NCI-H1105 (cell line): ENCODE data around the gene ADGRA3.

Experiments used
- DNase-seq: peaks from one replicate; lab custom pipeline; 2025; lab: John Stamatoyannopoulos, UW

The ADGRA3 gene, protein sequence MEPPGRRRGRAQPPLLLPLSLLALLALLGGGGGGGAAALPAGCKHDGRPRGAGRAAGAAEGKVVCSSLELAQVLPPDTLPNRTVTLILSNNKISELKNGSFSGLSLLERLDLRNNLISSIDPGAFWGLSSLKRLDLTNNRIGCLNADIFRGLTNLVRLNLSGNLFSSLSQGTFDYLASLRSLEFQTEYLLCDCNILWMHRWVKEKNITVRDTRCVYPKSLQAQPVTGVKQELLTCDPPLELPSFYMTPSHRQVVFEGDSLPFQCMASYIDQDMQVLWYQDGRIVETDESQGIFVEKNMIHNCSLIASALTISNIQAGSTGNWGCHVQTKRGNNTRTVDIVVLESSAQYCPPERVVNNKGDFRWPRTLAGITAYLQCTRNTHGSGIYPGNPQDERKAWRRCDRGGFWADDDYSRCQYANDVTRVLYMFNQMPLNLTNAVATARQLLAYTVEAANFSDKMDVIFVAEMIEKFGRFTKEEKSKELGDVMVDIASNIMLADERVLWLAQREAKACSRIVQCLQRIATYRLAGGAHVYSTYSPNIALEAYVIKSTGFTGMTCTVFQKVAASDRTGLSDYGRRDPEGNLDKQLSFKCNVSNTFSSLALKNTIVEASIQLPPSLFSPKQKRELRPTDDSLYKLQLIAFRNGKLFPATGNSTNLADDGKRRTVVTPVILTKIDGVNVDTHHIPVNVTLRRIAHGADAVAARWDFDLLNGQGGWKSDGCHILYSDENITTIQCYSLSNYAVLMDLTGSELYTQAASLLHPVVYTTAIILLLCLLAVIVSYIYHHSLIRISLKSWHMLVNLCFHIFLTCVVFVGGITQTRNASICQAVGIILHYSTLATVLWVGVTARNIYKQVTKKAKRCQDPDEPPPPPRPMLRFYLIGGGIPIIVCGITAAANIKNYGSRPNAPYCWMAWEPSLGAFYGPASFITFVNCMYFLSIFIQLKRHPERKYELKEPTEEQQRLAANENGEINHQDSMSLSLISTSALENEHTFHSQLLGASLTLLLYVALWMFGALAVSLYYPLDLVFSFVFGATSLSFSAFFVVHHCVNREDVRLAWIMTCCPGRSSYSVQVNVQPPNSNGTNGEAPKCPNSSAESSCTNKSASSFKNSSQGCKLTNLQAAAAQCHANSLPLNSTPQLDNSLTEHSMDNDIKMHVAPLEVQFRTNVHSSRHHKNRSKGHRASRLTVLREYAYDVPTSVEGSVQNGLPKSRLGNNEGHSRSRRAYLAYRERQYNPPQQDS (N-terminal part only)

DNA sequence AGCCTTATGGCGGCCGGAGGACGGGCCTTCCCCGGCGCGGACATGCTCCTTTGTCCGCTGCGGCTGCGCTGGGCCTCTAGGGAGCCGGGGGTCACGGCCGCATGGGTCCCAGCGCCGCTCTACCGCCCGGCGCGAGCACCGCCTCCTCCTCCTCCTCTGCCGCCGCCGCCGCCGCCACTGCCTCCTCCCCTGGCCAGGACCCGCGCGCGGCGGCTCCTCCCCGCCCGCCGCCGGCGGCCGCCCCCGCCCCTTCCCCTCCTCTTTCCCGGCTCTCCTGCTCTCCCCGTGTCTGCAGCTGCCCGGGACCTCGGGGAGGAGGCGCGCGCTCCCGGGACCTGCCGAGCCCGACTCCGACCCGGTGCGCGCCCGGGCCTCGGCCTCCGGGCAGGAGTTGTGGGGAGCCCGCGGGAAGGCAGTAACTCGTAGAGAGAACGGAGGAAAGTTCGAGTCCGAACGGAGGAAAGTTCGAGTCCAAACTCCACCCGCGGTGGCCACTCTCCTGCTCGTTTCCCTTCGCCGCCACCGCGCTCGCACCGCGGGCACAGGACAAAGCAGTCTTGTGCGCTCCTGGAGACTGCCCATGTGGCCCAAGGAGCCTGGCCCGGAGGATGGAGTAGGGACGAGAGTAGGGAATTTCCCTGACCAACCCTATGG lies at the start of gene ADGRA3:
Gene ADGRA3, minus strand, starts transcription at position 179 of the 654 bp plus-strand sequence. CDS start 282 bp downstream, outside the sequence.
- DNase-seq = no peak

DNA sequence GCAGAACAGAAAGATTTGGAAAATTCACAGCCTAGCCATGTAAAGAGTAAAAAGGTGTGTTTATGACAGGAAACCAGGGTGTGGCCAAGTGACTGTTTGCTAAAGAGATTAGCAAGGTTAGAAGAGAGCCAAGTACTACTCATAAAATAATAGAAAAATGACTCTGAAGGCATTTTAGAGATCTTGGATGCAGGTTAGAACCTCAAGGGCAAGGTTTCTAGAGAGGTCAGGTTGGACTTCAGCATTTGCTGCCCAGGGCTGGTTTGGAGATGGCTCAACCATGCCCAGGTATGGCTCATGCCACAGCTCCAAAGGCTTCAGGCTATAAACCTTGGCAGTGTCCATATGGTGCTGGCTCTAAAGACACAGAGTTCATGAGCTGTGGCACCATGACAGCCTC lies 40.6 kb upstream of the ADGRA3 start:
- no peak for DNase-seq

DNA sequence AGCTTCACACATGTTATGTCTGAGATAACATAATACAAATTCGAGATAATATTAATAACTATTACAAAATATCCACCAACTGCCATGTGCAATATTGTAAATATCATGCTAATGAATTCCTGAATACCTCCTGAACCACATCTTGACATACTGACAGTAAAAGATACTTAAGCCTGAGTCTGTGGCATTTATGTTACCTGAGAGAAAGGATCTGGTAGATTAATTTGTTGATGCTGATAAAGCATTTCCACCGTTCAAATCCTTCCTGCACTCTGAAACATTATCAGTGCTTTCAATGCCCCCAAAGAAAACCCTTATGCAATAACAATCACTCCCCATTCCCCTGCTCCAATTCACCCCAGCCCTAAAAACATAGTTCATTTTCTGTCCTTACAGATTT lies 38.8 kb upstream of the ADGRA3 start:
- DNase-seq = no peak

DNA sequence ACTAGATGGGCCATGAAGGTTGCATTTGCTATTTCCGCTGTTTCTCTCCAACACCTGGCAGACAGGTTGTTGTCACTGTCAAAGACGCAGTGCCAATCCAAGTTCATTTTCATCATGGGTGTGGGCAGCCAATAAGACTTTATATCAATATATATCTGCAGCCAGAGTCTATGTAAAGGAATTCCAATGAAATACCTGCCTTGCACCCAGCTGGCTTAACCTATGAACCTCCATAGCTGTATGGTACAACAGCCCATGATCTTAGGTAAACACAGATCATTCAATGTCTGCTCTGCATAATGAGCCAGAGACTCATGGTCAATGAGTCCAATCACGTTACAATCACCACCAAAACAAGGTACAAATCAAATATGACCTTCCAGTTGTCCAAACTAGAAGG lies 37.7 kb upstream of the ADGRA3 start:
- no peak for DNase-seq

DNA sequence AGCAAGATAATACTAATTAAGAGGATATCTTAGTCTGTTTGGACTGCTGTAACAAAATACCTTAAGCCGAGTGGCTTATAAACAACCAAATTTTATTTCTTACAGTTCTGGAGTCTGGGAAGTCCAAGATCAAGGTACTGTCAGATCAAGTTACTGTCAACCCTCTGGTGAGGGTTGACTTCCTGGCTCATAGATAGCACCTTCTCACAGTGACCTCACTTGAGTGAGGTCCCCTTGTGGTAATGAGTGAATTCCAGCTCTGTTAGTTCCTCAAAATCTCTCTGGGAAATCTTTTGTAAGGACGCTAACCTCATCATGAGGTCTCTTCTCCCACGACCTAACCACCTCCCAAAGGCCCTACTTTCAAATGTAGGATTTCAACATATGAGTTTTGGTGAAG lies 36.9 kb upstream of the ADGRA3 start:
- DNase-seq = no peak

DNA sequence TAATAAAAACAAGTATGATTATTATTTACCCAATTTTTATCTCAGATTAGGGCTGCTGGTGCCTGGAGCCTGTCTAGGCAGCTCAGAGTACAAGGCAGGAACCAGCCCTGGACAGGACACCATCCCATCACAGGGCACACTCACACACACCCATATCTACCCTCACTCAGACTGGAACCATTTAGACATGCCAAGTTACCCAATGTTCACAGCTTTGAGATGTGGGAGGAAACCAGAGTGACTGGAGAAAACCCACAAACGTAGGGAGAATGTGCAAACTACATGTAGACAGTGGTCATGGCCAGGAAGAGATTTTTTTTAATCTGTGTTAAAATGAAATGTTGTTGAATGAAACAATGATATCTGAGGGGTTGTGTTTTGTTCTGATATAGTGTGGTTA lies 35.7 kb upstream of the ADGRA3 start:
- DNase-seq = no peak

DNA sequence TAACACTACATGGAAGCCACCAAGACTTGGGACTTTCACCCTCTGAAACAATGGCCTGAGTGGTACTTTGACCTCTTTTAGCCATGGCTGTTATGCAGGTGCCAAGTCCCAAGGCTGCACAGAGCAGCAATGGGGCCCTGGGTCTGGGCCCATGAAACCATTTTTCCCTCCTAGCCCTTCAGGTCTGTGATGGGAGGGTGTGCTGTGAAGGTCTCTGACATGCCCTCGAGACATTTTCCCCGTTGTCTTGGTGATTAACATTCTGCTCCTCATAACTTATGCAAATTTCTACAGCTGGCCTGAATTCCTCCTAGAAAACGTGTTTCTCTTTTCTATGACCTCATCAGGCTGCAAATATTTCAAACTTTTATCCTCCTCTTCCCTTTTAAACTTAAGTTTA lies 30.4 kb upstream of the ADGRA3 start:
- no peak for DNase-seq

DNA sequence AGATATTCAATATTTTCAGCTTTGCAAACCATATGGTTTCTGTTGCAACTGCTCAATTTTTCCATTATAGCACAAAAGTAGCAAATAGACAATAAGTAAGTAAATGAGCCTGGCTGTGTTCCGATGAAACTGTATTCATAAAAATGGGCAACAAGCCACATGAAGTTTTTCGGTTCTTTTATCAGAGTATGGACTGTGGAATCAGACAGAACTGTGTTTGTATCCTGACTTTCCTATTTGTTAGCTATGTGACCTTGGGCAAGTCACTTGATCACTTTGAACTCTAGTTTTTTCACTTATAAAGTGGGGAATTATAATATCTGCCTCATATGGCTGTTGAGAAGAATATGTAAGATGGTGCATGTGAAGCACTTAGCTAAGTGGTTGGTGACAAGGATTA lies 23.4 kb upstream of the ADGRA3 start:
- no peak for DNase-seq

DNA sequence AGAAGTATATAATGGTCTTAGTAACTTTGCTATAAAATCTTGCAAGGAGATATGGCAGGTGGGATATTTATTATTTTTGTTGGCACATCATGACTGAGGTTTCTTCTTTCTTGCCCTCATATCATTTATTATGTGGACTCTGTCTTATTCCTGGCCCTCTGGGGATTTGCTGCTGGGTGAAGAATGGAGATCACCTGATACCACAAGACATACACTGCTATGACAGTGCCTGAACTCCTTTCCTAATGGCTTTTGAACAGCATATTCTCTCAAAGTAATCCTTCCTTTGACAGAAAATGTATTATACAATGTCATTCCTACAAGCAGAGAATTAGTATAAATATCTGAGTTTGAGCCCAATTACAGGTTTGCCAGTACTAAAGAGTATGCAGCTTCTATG lies 22.0 kb upstream of the ADGRA3 start:
- DNase-seq = no peak

DNA sequence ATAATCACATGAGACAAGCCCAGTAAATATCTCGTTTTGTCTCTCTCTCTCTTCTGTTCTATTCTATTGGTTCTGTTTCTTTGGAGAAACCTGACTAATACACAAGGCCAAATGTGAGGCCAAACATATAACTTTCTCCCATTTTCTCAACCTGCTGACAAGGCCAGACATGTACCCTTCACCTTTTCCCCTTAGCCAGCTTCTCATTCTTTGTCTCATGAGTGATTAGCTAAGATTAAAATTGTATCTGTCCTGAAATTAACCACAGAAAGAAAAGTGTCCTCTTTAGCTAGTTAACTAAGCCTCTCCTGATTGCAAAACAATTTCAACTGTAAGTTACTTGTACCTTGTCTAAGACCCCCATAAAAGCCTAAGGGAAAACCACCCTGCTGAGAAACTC lies 18.5 kb upstream of the ADGRA3 start:
- DNase-seq = no peak

DNA sequence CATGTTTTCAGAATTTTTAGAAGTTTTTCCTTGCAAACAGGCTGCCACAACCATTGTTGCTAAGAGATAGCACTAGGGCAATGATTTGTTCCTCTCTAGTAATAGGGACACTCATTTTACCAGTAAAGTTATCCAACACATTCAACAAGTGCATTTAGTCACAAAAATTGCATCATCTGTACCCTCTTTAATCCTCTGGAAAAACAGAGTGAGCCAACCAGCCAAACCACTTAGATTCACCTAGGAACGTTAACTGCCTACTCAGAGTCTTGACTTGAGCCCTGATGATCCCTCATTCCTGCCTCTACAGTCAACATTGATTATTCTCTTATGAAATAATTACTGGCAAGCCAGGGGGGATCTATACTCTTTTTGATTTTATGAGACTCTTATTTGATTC lies 17.0 kb upstream of the ADGRA3 start:
- no peak for DNase-seq

DNA sequence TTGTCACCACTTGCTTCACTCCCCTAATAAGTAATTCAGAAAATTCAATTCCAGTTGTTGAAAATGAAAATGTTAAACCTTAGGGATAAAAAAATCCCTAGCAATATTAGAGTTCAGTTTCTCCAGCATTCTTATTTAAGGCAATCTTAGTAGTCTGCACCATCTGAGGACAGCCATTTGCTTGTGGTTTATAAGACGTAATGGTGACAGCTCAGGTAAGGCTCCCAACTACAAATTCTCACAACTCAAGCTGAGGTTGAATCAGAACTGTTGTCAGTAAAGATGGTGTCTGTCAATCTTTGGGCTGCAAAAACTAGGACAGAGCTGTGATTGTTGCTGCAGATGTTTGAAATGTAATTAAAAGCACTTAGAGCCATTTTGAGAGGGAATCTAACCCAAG lies 16.3 kb upstream of the ADGRA3 start:
- no peak for DNase-seq

DNA sequence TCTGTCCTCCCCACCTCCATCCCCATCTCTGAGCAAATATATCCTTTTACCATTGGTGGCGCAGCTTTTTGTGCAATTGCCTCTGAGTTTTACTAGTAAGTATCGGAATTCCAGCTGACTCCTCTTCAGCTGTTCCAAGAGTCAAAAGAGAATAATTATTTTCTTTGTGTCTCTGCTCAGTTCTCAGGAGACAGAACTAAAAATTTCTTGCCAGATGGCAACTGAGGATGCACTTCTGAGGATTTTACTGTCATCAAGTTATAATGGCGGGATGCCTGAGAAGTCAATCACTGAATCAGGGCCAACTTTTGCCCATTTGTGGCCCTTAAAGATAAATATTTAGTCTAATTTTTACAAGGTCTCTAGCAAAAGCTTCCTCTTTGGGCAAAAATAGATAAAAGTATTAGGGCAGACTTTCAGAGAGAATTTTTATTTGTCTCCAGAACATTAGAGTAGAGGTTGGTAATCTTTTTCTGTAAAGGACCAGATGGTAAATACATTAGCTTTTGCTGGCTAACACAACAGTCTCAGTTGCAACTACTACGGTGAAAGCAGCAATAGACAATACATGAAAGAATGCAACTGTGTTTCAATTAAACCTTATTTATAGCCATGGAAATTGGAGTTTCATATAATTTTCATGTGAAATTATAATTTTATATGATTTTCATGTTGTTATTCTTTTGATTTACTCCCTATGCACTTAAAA lies 15.6 kb upstream of the ADGRA3 start:
- DNase-seq = no peak

DNA sequence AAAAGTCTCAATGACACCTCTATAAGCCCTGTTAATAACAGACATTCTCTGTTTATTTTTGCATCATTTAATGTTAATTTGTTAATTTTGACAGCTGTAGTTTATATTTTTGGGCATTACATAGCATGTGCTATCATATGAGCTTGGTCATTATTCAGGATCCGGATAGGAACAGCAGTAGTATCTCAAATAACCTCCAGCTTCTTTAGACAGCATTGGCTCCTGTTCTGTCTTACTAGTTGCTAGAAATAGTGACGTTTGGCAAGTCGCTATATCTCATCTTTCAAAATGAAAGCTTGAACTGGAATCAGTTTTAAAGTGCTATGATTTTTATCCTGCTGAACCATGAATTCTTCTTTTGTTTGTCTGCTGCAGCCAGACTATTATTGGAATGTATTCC lies 9.0 kb upstream of the ADGRA3 start:
- DNase-seq = no peak

DNA sequence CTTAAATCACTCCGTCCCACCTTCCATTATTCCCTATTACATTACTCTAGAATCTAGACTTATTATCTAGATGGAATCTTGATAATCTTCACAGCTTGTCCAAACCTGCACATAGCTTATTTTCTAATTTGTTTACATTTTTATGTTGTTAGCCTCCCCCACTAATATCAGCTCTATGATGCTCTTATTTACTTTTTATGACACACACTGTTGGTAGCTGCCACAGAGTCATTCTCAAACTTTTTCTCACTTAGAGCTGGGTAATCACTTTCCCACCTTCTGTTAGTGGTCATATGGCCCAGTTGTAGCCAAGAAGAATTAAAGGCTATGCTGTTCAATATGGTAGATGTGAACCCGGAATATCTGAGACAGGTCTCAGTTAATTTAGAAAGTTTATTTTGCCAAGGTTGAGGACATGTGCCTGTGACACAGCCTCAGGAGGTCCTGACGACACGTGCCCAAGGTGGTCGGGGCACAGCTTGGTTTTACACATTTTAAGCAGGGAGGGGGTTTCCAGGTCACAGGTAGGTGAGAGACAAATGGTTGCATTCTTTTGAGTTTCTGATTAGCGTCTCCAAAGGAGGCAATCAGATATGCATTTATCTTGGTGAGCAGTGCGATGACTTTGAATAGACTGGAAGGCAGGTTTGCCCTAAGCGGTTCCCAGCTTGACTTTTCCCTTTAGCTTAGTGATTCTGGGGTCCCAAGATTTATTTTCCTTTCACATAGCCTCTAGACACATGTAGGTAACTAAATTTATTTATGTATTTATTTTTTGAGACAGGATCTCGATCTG lies 7.0 kb upstream of the ADGRA3 start:
- DNase-seq = no peak

DNA sequence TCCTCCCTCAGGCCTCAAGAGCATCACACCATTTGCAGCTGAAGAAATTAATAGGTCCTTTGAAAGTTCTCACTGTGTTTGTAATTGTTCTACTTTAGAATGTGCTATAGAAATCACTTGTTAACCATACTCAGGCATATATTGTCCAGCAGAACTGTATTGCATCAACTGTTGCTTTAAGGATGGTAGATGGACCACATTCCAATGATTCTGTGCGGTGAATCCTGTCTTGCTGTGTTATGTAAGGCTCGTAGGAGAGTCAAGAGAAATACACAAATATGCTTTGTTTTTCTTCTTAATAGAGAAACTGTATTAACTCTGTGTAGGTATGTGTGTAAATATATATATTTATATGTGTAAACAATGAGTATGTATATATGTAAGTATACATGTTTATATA lies 6.3 kb upstream of the ADGRA3 start:
- DNase-seq = no peak

DNA sequence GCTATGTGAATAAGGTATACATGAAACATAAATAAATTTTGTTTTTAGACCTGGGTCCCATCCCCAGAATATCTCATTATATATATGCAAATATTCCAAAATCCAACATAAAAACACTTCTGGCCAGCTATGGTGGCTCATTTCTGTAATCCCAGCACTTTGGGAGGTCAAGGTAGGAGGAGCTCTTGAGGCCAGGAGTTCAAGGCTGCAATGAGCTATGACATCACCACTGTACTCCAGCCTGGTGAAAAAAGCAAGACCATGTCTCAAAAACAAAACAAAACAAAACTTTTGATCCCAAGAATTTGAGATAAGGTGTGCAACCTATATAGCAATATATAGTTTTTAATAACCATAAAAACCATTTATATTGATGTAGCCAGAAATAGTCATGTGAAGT lies 5.4 kb upstream of the ADGRA3 start:
- DNase-seq = no peak

DNA sequence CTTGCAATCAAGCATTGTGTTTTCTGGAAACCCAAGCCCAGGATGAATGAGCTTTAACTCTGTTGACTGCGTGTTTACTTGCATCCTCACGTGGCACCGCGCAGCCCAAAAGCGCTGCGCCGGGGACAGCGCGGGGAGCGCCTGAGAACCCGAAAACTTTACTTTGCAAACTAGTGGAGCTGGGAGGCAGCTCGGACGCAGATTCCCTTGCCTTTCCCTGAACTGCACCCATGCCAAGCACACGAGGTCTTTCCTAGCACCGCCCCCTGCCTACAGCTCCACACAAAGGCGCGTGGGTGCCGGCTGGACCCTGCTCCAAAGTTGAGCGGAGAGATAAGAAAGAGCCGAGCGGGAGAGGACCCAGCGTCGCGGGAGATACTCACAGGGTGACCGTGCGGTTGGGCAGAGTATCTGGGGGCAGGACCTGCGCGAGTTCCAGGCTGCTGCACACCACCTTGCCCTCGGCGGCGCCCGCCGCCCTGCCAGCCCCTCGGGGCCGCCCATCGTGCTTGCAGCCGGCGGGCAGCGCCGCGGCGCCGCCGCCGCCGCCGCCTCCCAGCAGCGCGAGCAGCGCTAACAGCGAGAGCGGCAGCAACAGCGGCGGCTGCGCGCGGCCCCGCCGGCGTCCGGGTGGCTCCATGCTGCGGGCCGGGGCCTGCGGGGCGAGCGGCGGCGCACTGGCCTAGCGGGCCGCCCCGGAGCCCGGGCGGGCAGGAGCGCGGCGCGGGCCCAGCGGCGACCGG lies 550 bp downstream of the ADGRA3 start:
- peak; percentile 33 for DNase-seq

DNA sequence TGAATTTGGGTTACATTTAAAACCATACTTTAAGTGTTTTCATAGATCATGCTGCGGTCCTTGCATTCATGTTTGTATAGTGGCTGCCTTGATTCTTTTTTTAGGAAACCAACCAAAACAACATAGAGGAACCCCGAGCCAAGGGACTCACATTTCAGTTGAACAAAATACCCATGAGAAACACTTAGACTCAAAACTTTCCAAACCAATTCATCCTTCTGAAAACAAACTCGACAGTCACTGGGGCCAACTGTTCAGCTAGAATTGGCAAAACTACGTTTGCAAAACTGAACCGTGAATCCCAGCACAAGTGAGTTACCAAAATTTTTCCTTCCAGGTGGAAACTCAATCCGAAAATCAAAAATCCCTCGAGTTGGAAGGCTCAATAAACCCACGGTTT lies 1.4 kb downstream of the ADGRA3 start:
- no peak for DNase-seq

DNA sequence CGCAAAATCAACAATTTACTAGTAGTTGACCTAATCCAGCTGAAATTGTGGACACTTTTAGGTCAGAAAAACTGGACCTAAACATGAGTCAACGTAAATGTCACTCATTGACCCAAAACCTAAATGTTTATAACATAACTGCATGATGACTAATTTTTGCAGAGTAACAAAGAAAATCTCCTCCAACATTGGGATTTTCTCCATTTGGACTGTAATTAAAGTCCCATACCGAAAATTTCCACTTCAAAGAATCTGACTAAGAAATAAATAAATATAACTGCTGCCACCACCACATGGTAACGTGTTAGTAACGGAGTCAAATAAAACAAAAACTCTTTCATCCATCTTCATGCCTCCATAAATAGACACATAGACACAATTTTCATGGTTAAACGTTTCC lies 1.9 kb downstream of the ADGRA3 start:
- no peak for DNase-seq
